HEK293T (cell line): ENCODE measurements around the gene EMC10.

Experiments used
- BHLHE40 ChIP-seq: fragments of 450-650 bp; IDR thresholded peaks from 2 replicates; pipeline ENCODE4 v1.6.1; 2016; ENCODE audit warnings: mild to moderate bottlenecking, moderate library complexity, borderline replicate concordance
- ELF4 ChIP-seq: fragments of 450-650 bp; IDR thresholded peaks from 2 replicates; pipeline ENCODE4 v1.6.1; 2017; ENCODE audit warnings: antibody characterized with exemption
- FOXA1 ChIP-seq: fragments of 450-650 bp; IDR thresholded peaks from 2 replicates; pipeline ENCODE4 v1.6.1; 2016; ENCODE audit warnings: mild to moderate bottlenecking
- FOXK2 ChIP-seq: fragments of 450-650 bp; IDR thresholded peaks from 2 replicates; pipeline ENCODE4 v1.6.1; 2016; ENCODE audit warnings: mild to moderate bottlenecking
- FOXM1 ChIP-seq: fragments of 450-650 bp; IDR thresholded peaks from 2 replicates; pipeline ENCODE4 v1.6.1; 2017; ENCODE audit warnings: mild to moderate bottlenecking, borderline replicate concordance
- HDGF ChIP-seq: fragments of 450-650 bp; IDR thresholded peaks from 2 replicates; pipeline ENCODE4 v1.6.1; 2017; ENCODE audit warnings: antibody characterized with exemption, borderline replicate concordance
- L3MBTL2 ChIP-seq: fragments of 450-650 bp; conservative IDR thresholded peaks from 2 replicates; pipeline ENCODE4 v1.6.1; 2016; ENCODE audit warnings: mild to moderate bottlenecking
- ZNF384 ChIP-seq: fragments of 450-650 bp; IDR thresholded peaks from 2 replicates; pipeline ENCODE4 v1.6.1; 2016

- TF ChIP-seq ELF4 (no peak), FOXM1 (no peak), BHLHE40 (no peak), FOXK2 (no peak), L3MBTL2 (no peak), ZNF384 (no peak), FOXA1 (no peak), HDGF (no peak)
Measured at GRCh38 chr19:50451223-50451534, 25.1 kb upstream of the EMC10 start.
